HEK293T (cell line): ENCODE data around the gene IRF2BPL.

Experiments used
- BHLHE40 ChIP-seq: fragments of 450-650 bp; IDR thresholded peaks from 2 replicates; pipeline ENCODE4 v1.6.1; 2016; ENCODE audit warnings: mild to moderate bottlenecking, moderate library complexity, borderline replicate concordance
- FOXA1 ChIP-seq: fragments of 450-650 bp; IDR thresholded peaks from 2 replicates; pipeline ENCODE4 v1.6.1; 2016; ENCODE audit warnings: mild to moderate bottlenecking
- FOXK2 ChIP-seq: fragments of 450-650 bp; IDR thresholded peaks from 2 replicates; pipeline ENCODE4 v1.6.1; 2016; ENCODE audit warnings: mild to moderate bottlenecking
- FOXM1 ChIP-seq: fragments of 450-650 bp; IDR thresholded peaks from 2 replicates; pipeline ENCODE4 v1.6.1; 2017; ENCODE audit warnings: mild to moderate bottlenecking, borderline replicate concordance
- HDGF ChIP-seq: fragments of 450-650 bp; IDR thresholded peaks from 2 replicates; pipeline ENCODE4 v1.6.1; 2017; ENCODE audit warnings: antibody characterized with exemption, borderline replicate concordance
- L3MBTL2 ChIP-seq: fragments of 450-650 bp; conservative IDR thresholded peaks from 2 replicates; pipeline ENCODE4 v1.6.1; 2016; ENCODE audit warnings: mild to moderate bottlenecking
- NFRKB ChIP-seq: fragments of 450-650 bp; IDR thresholded peaks from 2 replicates; pipeline ENCODE4 v1.6.1; 2016; ENCODE audit warnings: mild to moderate bottlenecking, moderate library complexity
- SUZ12 ChIP-seq: fragments of 450-650 bp; IDR thresholded peaks from 2 replicates; pipeline ENCODE4 v1.6.1; 2016; ENCODE audit warnings: mild to moderate bottlenecking
- TF ChIP-seq, protein P1 (sequence below): fragments of 450-650 bp; IDR thresholded peaks from 2 replicates; pipeline ENCODE4 v1.6.1; 2016

DNA sequence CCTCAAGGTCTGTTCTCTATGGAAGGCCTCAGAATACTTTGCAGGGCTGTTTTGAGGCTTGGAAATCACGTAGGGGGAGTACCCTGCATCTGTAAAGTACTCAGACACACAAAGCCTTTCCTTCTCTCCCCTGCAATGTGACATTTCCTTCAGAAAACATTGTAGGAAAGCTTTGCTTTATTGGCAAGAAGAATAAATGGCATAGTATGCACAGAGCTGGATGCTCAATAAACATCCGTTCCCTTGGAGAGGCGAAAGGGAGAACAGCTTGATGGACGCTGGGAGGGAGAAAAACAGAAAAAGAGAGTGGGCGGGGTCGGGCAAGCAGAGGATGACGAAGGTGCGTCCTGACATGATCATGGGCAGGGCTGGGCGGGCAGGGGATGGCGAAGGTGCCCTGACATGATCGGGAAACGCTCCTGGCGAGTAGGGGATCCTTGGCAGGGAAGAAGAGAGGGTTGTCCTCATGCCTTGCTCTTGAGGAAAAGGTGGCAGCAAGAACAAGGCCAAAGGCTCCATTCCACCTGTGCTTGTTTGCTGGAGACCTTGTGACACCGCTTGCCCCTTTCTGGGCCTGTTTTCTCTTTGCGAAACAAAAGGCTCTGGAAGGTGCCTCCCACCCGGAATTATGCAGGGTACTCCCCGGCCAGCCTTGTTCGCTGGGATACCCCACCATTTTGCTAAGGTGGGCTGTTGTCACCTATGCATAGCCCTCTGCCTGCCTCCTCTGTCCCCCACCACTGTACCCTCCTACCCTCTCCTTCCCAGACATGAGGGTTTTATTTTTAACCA, 21.1 kb downstream of the IRF2BPL start:
- TF ChIP-seq NFRKB (no peak), SUZ12 (no peak), FOXA1 (no peak), BHLHE40 (no peak), L3MBTL2 (no peak), FOXM1 (no peak), FOXK2 (no peak), HDGF (no peak)
- TF ChIP-seq, protein P1, sequence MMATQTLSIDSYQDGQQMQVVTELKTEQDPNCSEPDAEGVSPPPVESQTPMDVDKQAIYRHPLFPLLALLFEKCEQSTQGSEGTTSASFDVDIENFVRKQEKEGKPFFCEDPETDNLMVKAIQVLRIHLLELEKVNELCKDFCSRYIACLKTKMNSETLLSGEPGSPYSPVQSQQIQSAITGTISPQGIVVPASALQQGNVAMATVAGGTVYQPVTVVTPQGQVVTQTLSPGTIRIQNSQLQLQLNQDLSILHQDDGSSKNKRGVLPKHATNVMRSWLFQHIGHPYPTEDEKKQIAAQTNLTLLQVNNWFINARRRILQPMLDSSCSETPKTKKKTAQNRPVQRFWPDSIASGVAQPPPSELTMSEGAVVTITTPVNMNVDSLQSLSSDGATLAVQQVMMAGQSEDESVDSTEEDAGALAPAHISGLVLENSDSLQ: no peak
